Skin epidermis (tissue), 12 donors: ENCODE data around the gene DENND6B.

Source experiments
- H3K27ac ChIP-seq, 21 experiments: fragments of 200-600 bp; sonication (generic) in 11 of 21; one replicate each; pipeline ENCODE4 v1.5.0; 2020; ENCODE audit warnings: mild to moderate bottlenecking in 3 of 21, inconsistent platforms in 2 of 21, moderate library complexity in 2 of 21
- H3K4me3 ChIP-seq, 7 experiments: fragments of 200-600 bp; sonication (generic) in 2 of 7; one replicate each; pipeline ENCODE4 v1.5.0; 2020; ENCODE audit warnings: inconsistent platforms in 2 of 7, mild to moderate bottlenecking in 2 of 7, moderate library complexity in 1 of 7

DENND6B gene

GRCh38 chr22:50318356-50318697 lies 8.5 kb downstream of the DENND6B start:
- Histone ChIP-seq H3K27ac (no peak overlapping the region), H3K4me3 (no peak overlapping the region)

GRCh38 chr22:50317674-50318073 lies 9.1 kb downstream of the DENND6B start:
- H3K4me3 ChIP-seq = no peak overlapping the region
- no peak overlapping the region for H3K27ac ChIP-seq

GRCh38 chr22:50317178-50317577 lies 9.6 kb downstream of the DENND6B start:
- H3K27ac ChIP-seq = no peak overlapping the region

GRCh38 chr22:50316114-50317065 lies 10.4 kb downstream of the DENND6B start:
- no peak overlapping the region for H3K4me3 ChIP-seq

More at GRCh38 chr22:50317178-50317577, 9.6 kb downstream of the DENND6B start:
- no peak overlapping the region for H3K4me3 ChIP-seq

GRCh38 chr22:50315289-50316113 lies 11.3 kb downstream of the DENND6B start:
- H3K4me3 ChIP-seq = no peak overlapping the region
- H3K27ac ChIP-seq = peak overlapping the region in 2 of 21 experiments; percentile 3 to 74

More at GRCh38 chr22:50316114-50317065, 10.4 kb downstream of the DENND6B start:
- H3K27ac ChIP-seq = no peak overlapping the region

- H3K27ac ChIP-seq = peak overlapping the region in 9 of 21 experiments; percentile 0 to 75 (median 37)
- peak overlapping the region in 6 of 7 experiments; percentile 12 to 20 (median 16) for H3K4me3 ChIP-seq
Measured at GRCh38 chr22:50314455-50315288, 12.1 kb downstream of the DENND6B start.

GRCh38 chr22:50314081-50314454 lies 12.7 kb downstream of the DENND6B start:
- H3K4me3 ChIP-seq = peak overlapping the region in 4 of 7 experiments; percentile 12 to 20 (median 15)

GRCh38 chr22:50313600-50313999 lies 13.2 kb downstream of the DENND6B start:
- H3K4me3 ChIP-seq = no peak overlapping the region
- peak overlapping the region in 4 of 21 experiments; percentile 25 to 74 (median 41) for H3K27ac ChIP-seq

More at GRCh38 chr22:50314081-50314454, 12.7 kb downstream of the DENND6B start:
- peak overlapping the region in 10 of 21 experiments; percentile 0 to 75 (median 34) for H3K27ac ChIP-seq

GRCh38 chr22:50313021-50313420 lies 13.8 kb downstream of the DENND6B start:
- H3K4me3 ChIP-seq = no peak overlapping the region

GRCh38 chr22:50312371-50312770 lies 14.4 kb downstream of the DENND6B start:
- Histone ChIP-seq H3K27ac (no peak overlapping the region), H3K4me3 (no peak overlapping the region)

More at GRCh38 chr22:50313021-50313420, 13.8 kb downstream of the DENND6B start:
- H3K27ac ChIP-seq = no peak overlapping the region

GRCh38 chr22:50311606-50312351 lies 15.0 kb downstream of the DENND6B start:
- H3K27ac ChIP-seq = no peak overlapping the region
- no peak overlapping the region for H3K4me3 ChIP-seq

- Histone ChIP-seq H3K4me3 (no peak overlapping the region), H3K27ac (no peak overlapping the region)
Measured at GRCh38 chr22:50310949-50311444, 15.8 kb downstream of the DENND6B start.

- Histone ChIP-seq H3K4me3 (no peak overlapping the region), H3K27ac (peak overlapping the region in 3 of 21 experiments; percentile 19 to 96 (median 46))
Measured at GRCh38 chr22:50310031-50310722, 16.6 kb downstream of the DENND6B start.

GRCh38 chr22:50309601-50309991 lies 17.2 kb downstream of the DENND6B start:
- Histone ChIP-seq H3K27ac (peak overlapping the region in 16 of 21 experiments; percentile 19 to 96 (median 74)), H3K4me3 (no peak overlapping the region)

GRCh38 chr22:50308986-50309600 lies 17.7 kb downstream of the DENND6B start:
- Histone ChIP-seq H3K4me3 (no peak overlapping the region), H3K27ac (peak overlapping the region in 20 of 21 experiments; percentile 36 to 96 (median 74))

- H3K27ac ChIP-seq = peak overlapping the region in 20 of 21 experiments; percentile 46 to 96 (median 76)
- no peak overlapping the region for H3K4me3 ChIP-seq
Measured at GRCh38 chr22:50308597-50308935, 18.2 kb downstream of the DENND6B start.

- Histone ChIP-seq H3K4me3 (no peak overlapping the region), H3K27ac (peak overlapping the region in 19 of 21 experiments; percentile 46 to 96 (median 76))
Measured at GRCh38 chr22:50307890-50308596, 18.8 kb downstream of the DENND6B start.
